Measurements from ENCODE around the gene DNAJC19.

The DNAJC19 gene

GRCh38 chr3:180974286-180974685 is 15.2 kb downstream of the DNAJC19 start:
- H3K9me3 ChIP-seq (ENCODE audit: low read depth, low read length), result no peaks in the 10 kb centered on the region
- H3K4me3 ChIP-seq, result no peak overlapping the region
- no peak for TF ChIP-seq POLR2AphosphoS5 (IDR thresholded peaks at IDR 0.05; ENCODE audit: borderline replicate concordance, low read depth, low read length)
- no peak for TF ChIP-seq EZH2 (IDR thresholded peaks at IDR 0.05)
- no peak for TF ChIP-seq FOXP2 (optimal IDR thresholded peaks at IDR 0.05; ENCODE audit: control extremely low read depth, extremely low read length, insufficient read depth)
- DNase-seq (ENCODE audit: low read depth, low spot score), result no peak
- H3K9ac ChIP-seq (ENCODE audit: insufficient read length), result no peak overlapping the region
- H3K27ac ChIP-seq, result no peak overlapping the region
- H3K36me3 ChIP-seq (ENCODE audit: insufficient read depth, low read length), result peaks cover 97% of the 10 kb centered on the region

DNA sequence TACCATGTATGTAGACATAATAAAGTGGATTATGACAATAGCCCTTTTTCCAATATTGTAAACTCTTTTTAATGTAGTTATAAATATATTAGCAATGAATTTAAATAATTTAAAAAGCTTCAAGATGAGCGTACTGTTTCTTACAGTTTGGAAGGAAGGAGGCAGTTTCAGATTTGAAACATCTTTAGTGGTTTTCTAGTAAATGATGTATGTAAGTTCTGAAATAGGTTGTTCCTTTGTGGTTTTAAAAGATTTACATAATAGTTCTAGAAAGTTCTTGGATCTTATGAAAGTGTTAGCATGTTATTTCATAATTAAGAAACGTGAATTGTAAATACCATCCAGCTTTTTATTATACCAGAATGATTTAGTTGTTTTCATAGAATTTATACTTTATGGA is 16.0 kb downstream of the DNAJC19 start:
- DNase-seq (ENCODE audit: low read depth, low spot score), result no peak
- Histone ChIP-seq H3K4me3 (no peak overlapping the region), H3K9me3 (ENCODE audit: low read depth, low read length) (no peaks in the 10 kb centered on the region), H3K27ac (no peak overlapping the region), H3K9ac (ENCODE audit: insufficient read length) (no peak overlapping the region), H3K36me3 (ENCODE audit: insufficient read depth, low read length) (peaks cover 98% of the 10 kb centered on the region)
- no peak for TF ChIP-seq FOXP2 (optimal IDR thresholded peaks at IDR 0.05; ENCODE audit: control extremely low read depth, extremely low read length, insufficient read depth)
- TF ChIP-seq POLR2AphosphoS5 (IDR thresholded peaks at IDR 0.05; ENCODE audit: borderline replicate concordance, low read depth, low read length), result no peak
- no peak for TF ChIP-seq EZH2 (IDR thresholded peaks at IDR 0.05)

DNA sequence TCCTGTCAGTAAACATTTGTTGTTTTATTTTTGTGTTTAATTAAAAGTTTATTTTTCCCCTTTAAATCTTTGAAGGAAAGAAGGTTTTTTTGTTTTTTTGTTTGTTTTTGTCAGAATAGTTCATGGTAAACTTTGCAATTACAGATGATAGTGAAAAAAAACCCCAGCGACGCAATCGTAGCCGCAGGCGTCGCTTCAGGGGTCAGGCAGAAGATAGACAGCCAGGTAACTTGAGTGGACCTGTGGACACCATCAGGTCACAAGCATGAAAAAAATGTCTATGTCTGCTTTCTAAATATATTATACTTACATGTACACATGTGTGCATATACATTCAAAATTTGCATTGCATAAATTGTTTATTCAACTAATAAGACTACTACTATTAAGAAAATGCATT is 18.6 kb downstream of the DNAJC19 start:
- no peak overlapping the region for H3K4me3 ChIP-seq
- no peak overlapping the region for H3K9ac ChIP-seq (ENCODE audit: insufficient read length)
- no peak for TF ChIP-seq FOXP2 (optimal IDR thresholded peaks at IDR 0.05; ENCODE audit: control extremely low read depth, extremely low read length, insufficient read depth)
- TF ChIP-seq EZH2 (IDR thresholded peaks at IDR 0.05), result no peak
- no peak for TF ChIP-seq POLR2AphosphoS5 (IDR thresholded peaks at IDR 0.05; ENCODE audit: borderline replicate concordance, low read depth, low read length)
- no peak for DNase-seq (ENCODE audit: low read depth, low spot score)
- peaks cover 97% of the 10 kb centered on the region for H3K36me3 ChIP-seq (ENCODE audit: insufficient read depth, low read length)
- no peaks in the 10 kb centered on the region for H3K9me3 ChIP-seq (ENCODE audit: low read depth, low read length)
- H3K27ac ChIP-seq, result no peak overlapping the region

- H3K36me3 ChIP-seq (ENCODE audit: insufficient read depth, low read length), result peaks cover 95% of the 10 kb centered on the region
- DNase-seq (ENCODE audit: low read depth, low spot score), result no peak
Measured at GRCh38 chr3:180962530-180962929, 27.0 kb downstream of the DNAJC19 start.

GRCh38 chr3:180961552-180961951 is 28.0 kb downstream of the DNAJC19 start:
- peak overlapping the region; percentile 83 for H3K27ac ChIP-seq

More at GRCh38 chr3:180962530-180962929, 27.0 kb downstream of the DNAJC19 start:
- TF ChIP-seq POLR2AphosphoS5 (IDR thresholded peaks at IDR 0.05; ENCODE audit: borderline replicate concordance, low read depth, low read length) (no peak), FOXP2 (optimal IDR thresholded peaks at IDR 0.05; ENCODE audit: control extremely low read depth, extremely low read length, insufficient read depth) (no peak), EZH2 (IDR thresholded peaks at IDR 0.05) (no peak)
- Histone ChIP-seq H3K9ac (ENCODE audit: insufficient read length) (no peak overlapping the region), H3K4me3 (no peak overlapping the region), H3K27ac (peak overlapping the region; percentile 83), H3K9me3 (ENCODE audit: low read depth, low read length) (no peaks in the 10 kb centered on the region)

GRCh38 chr3:180961087-180961486 is 28.4 kb downstream of the DNAJC19 start:
- DNase-seq (ENCODE audit: low read depth, low spot score), result no peak
- Histone ChIP-seq H3K36me3 (ENCODE audit: insufficient read depth, low read length) (peaks cover 95% of the 10 kb centered on the region), H3K4me3 (no peak overlapping the region), H3K27ac (peak overlapping the region; percentile 83; the same call in 1 of the 2 replicates), H3K9me3 (ENCODE audit: low read depth, low read length) (no peaks in the 10 kb centered on the region), H3K9ac (ENCODE audit: insufficient read length) (no peak overlapping the region)
- no peak for TF ChIP-seq EZH2 (IDR thresholded peaks at IDR 0.05)
- TF ChIP-seq POLR2AphosphoS5 (IDR thresholded peaks at IDR 0.05; ENCODE audit: borderline replicate concordance, low read depth, low read length), result no peak
- no peak for TF ChIP-seq FOXP2 (optimal IDR thresholded peaks at IDR 0.05; ENCODE audit: control extremely low read depth, extremely low read length, insufficient read depth)

More at GRCh38 chr3:180961552-180961951, 28.0 kb downstream of the DNAJC19 start:
- peaks cover 95% of the 10 kb centered on the region for H3K36me3 ChIP-seq (ENCODE audit: insufficient read depth, low read length)
- H3K9ac ChIP-seq (ENCODE audit: insufficient read length), result no peak overlapping the region
- H3K9me3 ChIP-seq (ENCODE audit: low read depth, low read length), result no peaks in the 10 kb centered on the region
- DNase-seq (ENCODE audit: low read depth, low spot score), result no peak
- no peak for TF ChIP-seq POLR2AphosphoS5 (IDR thresholded peaks at IDR 0.05; ENCODE audit: borderline replicate concordance, low read depth, low read length)
- TF ChIP-seq EZH2 (IDR thresholded peaks at IDR 0.05), result no peak
- no peak for TF ChIP-seq FOXP2 (optimal IDR thresholded peaks at IDR 0.05; ENCODE audit: control extremely low read depth, extremely low read length, insufficient read depth)
- H3K4me3 ChIP-seq, result no peak overlapping the region

DNA sequence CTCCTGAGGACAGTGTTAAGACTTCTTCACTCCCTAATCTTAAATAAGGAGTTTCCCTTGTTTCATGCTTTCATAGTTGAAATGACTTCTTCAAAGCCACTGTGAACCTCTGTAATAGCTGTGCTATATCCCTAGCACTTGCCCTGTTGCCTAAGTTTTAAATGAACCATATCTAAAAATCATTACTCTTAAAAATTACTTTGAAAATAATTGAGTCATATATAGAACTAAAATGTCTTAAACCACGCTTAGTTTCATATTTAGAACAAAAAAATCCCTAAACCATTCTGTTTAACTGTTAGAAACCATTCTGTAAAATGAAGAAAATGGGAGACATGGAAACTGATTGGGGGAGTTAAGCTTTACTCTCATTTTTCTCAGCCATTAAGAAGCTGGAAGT is 29.8 kb downstream of the DNAJC19 start:
- DNase-seq (ENCODE audit: low read depth, low spot score), result no peak
- H3K4me3 ChIP-seq, result no peak overlapping the region
- no peak overlapping the region for H3K9ac ChIP-seq (ENCODE audit: insufficient read length)
- H3K27ac ChIP-seq, result peak overlapping the region; percentile 20
- H3K36me3 ChIP-seq (ENCODE audit: insufficient read depth, low read length), result peaks cover 93% of the 10 kb centered on the region
- no peaks in the 10 kb centered on the region for H3K9me3 ChIP-seq (ENCODE audit: low read depth, low read length)
- TF ChIP-seq EZH2 (IDR thresholded peaks at IDR 0.05), result no peak
- no peak for TF ChIP-seq POLR2AphosphoS5 (IDR thresholded peaks at IDR 0.05; ENCODE audit: borderline replicate concordance, low read depth, low read length)
- no peak for TF ChIP-seq FOXP2 (optimal IDR thresholded peaks at IDR 0.05; ENCODE audit: control extremely low read depth, extremely low read length, insufficient read depth)

- Histone ChIP-seq H3K4me3 (no peak overlapping the region), H3K27ac (no peak overlapping the region), H3K9me3 (ENCODE audit: low read depth, low read length) (no peaks in the 10 kb centered on the region), H3K9ac (ENCODE audit: insufficient read length) (no peak overlapping the region), H3K36me3 (ENCODE audit: insufficient read depth, low read length) (peaks cover 80% of the 10 kb centered on the region)
- TF ChIP-seq FOXP2 (optimal IDR thresholded peaks at IDR 0.05; ENCODE audit: control extremely low read depth, extremely low read length, insufficient read depth), result no peak
- no peak for TF ChIP-seq EZH2 (IDR thresholded peaks at IDR 0.05)
- no peak for TF ChIP-seq POLR2AphosphoS5 (IDR thresholded peaks at IDR 0.05; ENCODE audit: borderline replicate concordance, low read depth, low read length)
- no peak for DNase-seq (ENCODE audit: low read depth, low spot score)
Measured at GRCh38 chr3:180947761-180948390, 41.7 kb downstream of the DNAJC19 start.

DNA sequence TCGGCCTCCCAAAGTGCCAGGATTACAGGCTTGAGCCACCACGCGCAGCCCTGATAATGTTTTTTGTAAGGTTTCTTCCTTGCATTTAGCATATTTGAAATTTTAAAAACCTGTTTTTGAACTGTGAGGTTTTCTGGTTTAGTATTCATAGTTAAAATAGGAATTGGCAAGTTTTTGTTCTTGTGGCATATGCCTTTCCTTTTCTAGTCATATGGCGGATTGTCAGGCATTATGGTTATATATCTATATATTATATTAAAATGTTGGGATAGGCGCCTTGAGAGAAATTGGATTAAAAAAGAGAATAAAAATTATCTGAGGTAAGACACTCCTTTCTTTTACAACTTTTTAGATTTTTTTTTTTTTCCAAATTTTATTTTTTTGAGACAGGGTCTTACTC is 48.7 kb downstream of the DNAJC19 start:
- H3K9ac ChIP-seq (ENCODE audit: insufficient read length), result no peak overlapping the region
- H3K9me3 ChIP-seq (ENCODE audit: low read depth, low read length), result no peaks in the 10 kb centered on the region
- H3K27ac ChIP-seq, result no peak overlapping the region
- no peak for TF ChIP-seq EZH2 (IDR thresholded peaks at IDR 0.05)
- DNase-seq (ENCODE audit: low read depth, low spot score), result no peak
- no peak overlapping the region for H3K4me3 ChIP-seq
- peaks cover 75% of the 10 kb centered on the region for H3K36me3 ChIP-seq (ENCODE audit: insufficient read depth, low read length)
